ENCODE measurements around the gene RBM19.

The RBM19 gene

DNA sequence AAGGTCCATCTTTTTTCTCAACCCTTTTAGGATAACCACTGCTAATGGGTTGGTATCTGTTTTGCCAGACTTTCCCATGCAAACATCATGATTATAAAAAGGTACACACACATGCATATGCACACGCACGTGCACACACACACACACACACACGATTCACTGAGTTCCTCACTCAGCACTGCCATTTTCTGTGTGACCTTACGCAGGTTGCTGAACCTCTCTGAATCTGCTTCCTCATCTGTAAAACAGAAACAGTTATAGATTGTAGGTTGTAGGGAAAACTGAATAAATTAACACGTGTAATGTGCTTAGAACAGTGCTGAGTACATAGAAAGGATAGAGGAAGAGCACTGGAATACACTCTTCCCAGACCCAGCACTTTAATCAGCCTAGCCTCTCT lies 182.3 kb downstream of the RBM19 start:
- H3K4me1 ChIP-seq (ENCODE audit: control insufficient read depth in 2 of 2, insufficient read depth in 2 of 2, low read length in 2 of 2): no peaks in the 10 kb centered on the region
- H3K27me3 ChIP-seq (ENCODE audit: control insufficient read depth in 2 of 2, insufficient read depth in 2 of 2, low read length in 2 of 2): peaks cover 1 to 7% of the 10 kb centered on the region in 2 donors
- H3K27ac ChIP-seq (ENCODE audit: low read depth in 2 of 2, low read length in 2 of 2): no peak overlapping the region
- no peak overlapping the region for H3K9ac ChIP-seq (ENCODE audit: low read depth in 1 of 2, low read length in 2 of 2)
- no peaks in the 10 kb centered on the region for H3K36me3 ChIP-seq (ENCODE audit: control insufficient read depth in 2 of 2, insufficient read depth in 2 of 2, low read length in 2 of 2)
- no peaks in the 10 kb centered on the region for H3K9me3 ChIP-seq (ENCODE audit: control insufficient read depth in 2 of 2, low read length in 2 of 2)
- H3K4me3 ChIP-seq (ENCODE audit: low read length in 2 of 2): no peak overlapping the region

DNA sequence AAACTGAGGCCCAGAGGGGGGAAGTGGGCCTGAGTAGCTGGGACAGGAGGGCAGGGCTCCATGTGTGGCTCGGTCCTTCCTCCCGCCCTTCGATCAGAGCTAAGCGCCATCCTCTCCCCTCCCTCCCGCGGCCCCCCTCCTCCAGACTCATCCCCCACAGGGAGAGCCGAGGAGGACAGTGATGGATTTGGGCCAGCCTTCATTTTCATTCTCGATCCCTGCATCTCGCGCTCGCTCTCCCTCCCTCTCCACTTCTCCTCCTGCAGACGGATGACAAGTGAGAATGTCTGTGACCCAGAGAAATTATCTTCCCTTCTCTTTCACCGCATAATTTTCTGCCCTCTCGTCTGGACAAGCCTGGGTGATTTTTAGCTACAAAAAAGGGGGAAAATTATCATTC lies 183.3 kb downstream of the RBM19 start:
- H3K4me3 ChIP-seq (ENCODE audit: low read length in 2 of 2): no peak overlapping the region
- no peak overlapping the region for H3K9ac ChIP-seq (ENCODE audit: low read depth in 1 of 2, low read length in 2 of 2)
- H3K4me1 ChIP-seq (ENCODE audit: control insufficient read depth in 2 of 2, insufficient read depth in 2 of 2, low read length in 2 of 2): no peaks in the 10 kb centered on the region
- H3K27ac ChIP-seq (ENCODE audit: low read depth in 2 of 2, low read length in 2 of 2): no peak overlapping the region
- peaks cover 4 to 7% of the 10 kb centered on the region in 2 donors for H3K27me3 ChIP-seq (ENCODE audit: control insufficient read depth in 2 of 2, insufficient read depth in 2 of 2, low read length in 2 of 2)
- H3K36me3 ChIP-seq (ENCODE audit: control insufficient read depth in 2 of 2, insufficient read depth in 2 of 2, low read length in 2 of 2): no peaks in the 10 kb centered on the region
- no peaks in the 10 kb centered on the region for H3K9me3 ChIP-seq (ENCODE audit: control insufficient read depth in 2 of 2, low read length in 2 of 2)

DNA sequence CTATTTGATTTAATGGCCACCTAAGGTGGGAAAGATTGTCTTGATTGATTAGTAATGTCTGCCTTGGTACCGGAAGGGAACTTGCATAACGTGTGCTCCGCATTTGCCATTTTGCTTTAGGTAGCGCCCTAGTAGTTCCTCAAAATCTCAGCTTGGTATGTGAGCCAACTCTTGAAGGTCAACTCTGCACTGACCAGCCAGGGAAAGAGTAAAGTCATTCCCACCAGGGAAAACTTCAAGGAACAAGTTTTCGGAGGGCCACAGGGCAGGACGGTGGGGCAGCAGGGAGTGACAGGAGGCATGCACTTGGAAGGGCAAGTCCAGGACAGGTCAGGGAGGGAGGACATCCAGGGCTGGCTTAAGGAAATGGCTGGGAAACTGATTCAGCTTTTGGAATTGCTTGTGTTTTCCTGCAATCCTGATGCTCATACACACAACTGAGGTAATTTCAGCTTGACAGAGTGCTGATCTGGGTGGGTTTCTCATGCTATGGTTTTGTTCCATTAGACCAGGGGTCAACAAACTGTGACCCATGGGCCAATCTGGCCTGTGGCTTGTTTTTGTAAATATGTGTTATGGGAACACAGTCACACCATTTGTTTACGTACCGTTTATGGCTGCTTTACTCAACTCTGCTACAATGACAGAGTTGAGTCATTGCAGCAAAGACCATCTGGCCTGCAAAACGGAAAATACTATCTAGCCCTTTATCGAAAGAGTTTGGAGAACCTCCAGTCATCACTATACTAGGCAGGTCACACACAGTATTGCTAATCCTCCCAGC lies 184.5 kb downstream of the RBM19 start:
- Histone ChIP-seq H3K4me3 (ENCODE audit: low read length in 2 of 2) (no peak overlapping the region), H3K27me3 (ENCODE audit: control insufficient read depth in 2 of 2, insufficient read depth in 2 of 2, low read length in 2 of 2) (peaks cover 3 to 7% of the 10 kb centered on the region in 2 donors), H3K4me1 (ENCODE audit: control insufficient read depth in 2 of 2, insufficient read depth in 2 of 2, low read length in 2 of 2) (no peaks in the 10 kb centered on the region), H3K9me3 (ENCODE audit: control insufficient read depth in 2 of 2, low read length in 2 of 2) (no peaks in the 10 kb centered on the region), H3K9ac (ENCODE audit: low read depth in 1 of 2, low read length in 2 of 2) (no peak overlapping the region), H3K27ac (ENCODE audit: low read depth in 2 of 2, low read length in 2 of 2) (no peak overlapping the region), H3K36me3 (ENCODE audit: control insufficient read depth in 2 of 2, insufficient read depth in 2 of 2, low read length in 2 of 2) (no peaks in the 10 kb centered on the region)

DNA sequence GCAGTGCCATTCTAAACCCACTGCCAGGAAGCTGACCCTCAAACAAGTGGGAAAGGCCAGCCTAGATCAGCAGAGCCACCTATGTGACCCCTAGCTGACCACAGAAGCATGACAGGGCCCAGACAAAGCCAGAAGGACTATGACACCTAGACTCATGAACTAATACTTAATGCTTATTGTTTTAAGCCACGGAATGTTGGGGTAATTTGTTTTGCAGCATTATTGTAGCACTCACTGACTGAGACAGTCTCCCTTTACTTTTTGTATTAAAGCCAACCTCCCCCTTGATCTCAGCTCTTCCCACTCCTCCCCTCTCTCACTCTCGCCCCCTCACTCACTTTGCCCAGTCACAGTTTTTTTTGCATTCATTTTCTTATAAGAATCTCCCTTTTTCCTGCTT lies 186.4 kb downstream of the RBM19 start:
- no peaks in the 10 kb centered on the region for H3K9me3 ChIP-seq (ENCODE audit: control insufficient read depth in 2 of 2, low read length in 2 of 2)
- no peak overlapping the region for H3K9ac ChIP-seq (ENCODE audit: low read depth in 1 of 2, low read length in 2 of 2)
- H3K27ac ChIP-seq (ENCODE audit: low read depth in 2 of 2, low read length in 2 of 2): no peak overlapping the region
- no peaks in the 10 kb centered on the region for H3K36me3 ChIP-seq (ENCODE audit: control insufficient read depth in 2 of 2, insufficient read depth in 2 of 2, low read length in 2 of 2)
- H3K4me3 ChIP-seq (ENCODE audit: low read length in 2 of 2): no peak overlapping the region
- peaks cover 0 to 8% of the 10 kb centered on the region in 2 donors for H3K27me3 ChIP-seq (ENCODE audit: control insufficient read depth in 2 of 2, insufficient read depth in 2 of 2, low read length in 2 of 2)
- no peaks in the 10 kb centered on the region for H3K4me1 ChIP-seq (ENCODE audit: control insufficient read depth in 2 of 2, insufficient read depth in 2 of 2, low read length in 2 of 2)

DNA sequence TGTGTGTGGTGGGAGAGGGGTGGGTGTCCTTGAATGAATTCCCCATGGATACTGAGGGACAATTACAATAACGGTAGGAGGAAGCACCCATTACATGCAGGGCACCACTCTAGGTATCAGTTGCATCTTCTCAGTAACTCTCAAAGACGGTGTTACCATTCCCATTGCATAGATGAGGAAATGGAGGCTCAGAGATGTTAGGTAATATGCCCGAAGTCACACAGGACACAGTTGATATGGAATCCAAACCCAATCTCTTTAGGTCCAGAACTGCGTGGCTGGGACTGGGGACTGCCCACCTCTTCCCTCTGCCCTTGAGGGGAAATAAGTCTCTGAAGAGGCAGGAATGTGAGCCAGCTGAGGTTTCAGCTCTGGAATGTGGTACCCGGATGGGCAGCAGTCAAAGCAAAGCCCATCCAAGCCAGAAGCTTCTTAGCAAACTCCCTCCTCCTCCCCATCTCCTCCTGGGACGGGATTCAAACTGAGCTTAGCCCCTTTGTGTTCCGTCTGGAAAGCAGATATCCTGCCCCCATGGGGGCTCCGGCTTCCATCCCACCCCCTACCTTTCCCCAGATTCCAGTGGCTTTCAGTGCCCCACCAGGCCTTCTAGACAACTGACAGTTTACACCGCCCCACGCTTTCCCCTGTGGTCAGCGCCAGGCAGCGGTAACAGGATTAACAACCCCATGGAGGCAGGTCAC lies 187.5 kb downstream of the RBM19 start:
- no peaks in the 10 kb centered on the region for H3K36me3 ChIP-seq (ENCODE audit: control insufficient read depth in 2 of 2, insufficient read depth in 2 of 2, low read length in 2 of 2)
- H3K27me3 ChIP-seq (ENCODE audit: control insufficient read depth in 2 of 2, insufficient read depth in 2 of 2, low read length in 2 of 2): peaks cover 0 to 8% of the 10 kb centered on the region in 2 donors
- H3K27ac ChIP-seq (ENCODE audit: low read depth in 2 of 2, low read length in 2 of 2): no peak overlapping the region
- H3K9me3 ChIP-seq (ENCODE audit: control insufficient read depth in 2 of 2, low read length in 2 of 2): no peaks in the 10 kb centered on the region
- H3K4me1 ChIP-seq (ENCODE audit: control insufficient read depth in 2 of 2, insufficient read depth in 2 of 2, low read length in 2 of 2): no peaks in the 10 kb centered on the region
- H3K9ac ChIP-seq (ENCODE audit: low read depth in 1 of 2, low read length in 2 of 2): no peak overlapping the region
- H3K4me3 ChIP-seq (ENCODE audit: low read length in 2 of 2): no peak overlapping the region

DNA sequence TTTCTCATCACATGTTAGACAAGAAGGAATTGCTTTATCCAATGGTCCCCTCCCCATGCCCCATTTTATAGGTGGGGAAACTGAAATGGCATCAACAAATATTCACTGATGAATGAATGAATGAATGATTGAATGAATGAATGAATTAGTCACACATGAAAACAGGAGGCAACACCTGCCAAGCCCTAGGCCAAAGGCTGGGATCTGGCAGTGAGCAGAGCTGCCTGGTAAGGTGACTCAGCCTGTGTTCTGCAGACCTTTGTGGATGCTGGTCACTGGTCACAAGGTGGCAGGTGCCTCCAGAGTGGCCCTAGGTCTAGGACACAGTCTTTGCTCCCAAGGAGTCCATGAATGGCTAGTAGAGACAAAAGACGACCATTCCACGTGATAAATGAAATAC lies 188.4 kb downstream of the RBM19 start:
- Histone ChIP-seq H3K4me3 (ENCODE audit: low read length in 2 of 2) (no peak overlapping the region), H3K27ac (ENCODE audit: low read depth in 2 of 2, low read length in 2 of 2) (no peak overlapping the region), H3K9ac (ENCODE audit: low read depth in 1 of 2, low read length in 2 of 2) (no peak overlapping the region), H3K9me3 (ENCODE audit: control insufficient read depth in 2 of 2, low read length in 2 of 2) (no peaks in the 10 kb centered on the region), H3K27me3 (ENCODE audit: control insufficient read depth in 2 of 2, insufficient read depth in 2 of 2, low read length in 2 of 2) (peaks cover 0 to 8% of the 10 kb centered on the region in 2 donors), H3K36me3 (ENCODE audit: control insufficient read depth in 2 of 2, insufficient read depth in 2 of 2, low read length in 2 of 2) (no peaks in the 10 kb centered on the region), H3K4me1 (ENCODE audit: control insufficient read depth in 2 of 2, insufficient read depth in 2 of 2, low read length in 2 of 2) (no peaks in the 10 kb centered on the region)

DNA sequence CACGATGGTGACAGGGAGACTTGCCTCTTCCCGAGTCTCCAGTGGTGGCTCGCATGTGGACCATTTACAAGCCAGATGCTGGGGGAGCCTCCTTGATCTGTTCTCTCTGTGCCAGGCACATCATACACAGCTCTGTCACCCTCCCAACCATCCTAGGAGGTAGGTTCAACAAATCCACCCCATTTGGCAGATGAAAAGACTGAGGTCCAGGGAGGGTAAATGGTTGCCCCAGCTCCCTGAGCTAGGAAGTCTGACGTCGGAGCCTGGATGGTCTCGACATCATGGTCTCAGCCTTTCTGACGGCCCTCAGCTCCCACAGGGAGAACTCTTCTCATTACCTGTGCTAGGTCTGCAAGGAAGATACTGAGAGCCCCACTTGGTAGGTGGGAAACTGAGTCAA lies 189.6 kb downstream of the RBM19 start:
- Histone ChIP-seq H3K27me3 (ENCODE audit: control insufficient read depth in 2 of 2, insufficient read depth in 2 of 2, low read length in 2 of 2) (peaks cover 0 to 8% of the 10 kb centered on the region in 2 donors), H3K27ac (ENCODE audit: low read depth in 2 of 2, low read length in 2 of 2) (no peak overlapping the region), H3K36me3 (ENCODE audit: control insufficient read depth in 2 of 2, insufficient read depth in 2 of 2, low read length in 2 of 2) (no peaks in the 10 kb centered on the region), H3K9ac (ENCODE audit: low read depth in 1 of 2, low read length in 2 of 2) (no peak overlapping the region), H3K4me3 (ENCODE audit: low read length in 2 of 2) (no peak overlapping the region), H3K4me1 (ENCODE audit: control insufficient read depth in 2 of 2, insufficient read depth in 2 of 2, low read length in 2 of 2) (no peaks in the 10 kb centered on the region), H3K9me3 (ENCODE audit: control insufficient read depth in 2 of 2, low read length in 2 of 2) (no peaks in the 10 kb centered on the region)

DNA sequence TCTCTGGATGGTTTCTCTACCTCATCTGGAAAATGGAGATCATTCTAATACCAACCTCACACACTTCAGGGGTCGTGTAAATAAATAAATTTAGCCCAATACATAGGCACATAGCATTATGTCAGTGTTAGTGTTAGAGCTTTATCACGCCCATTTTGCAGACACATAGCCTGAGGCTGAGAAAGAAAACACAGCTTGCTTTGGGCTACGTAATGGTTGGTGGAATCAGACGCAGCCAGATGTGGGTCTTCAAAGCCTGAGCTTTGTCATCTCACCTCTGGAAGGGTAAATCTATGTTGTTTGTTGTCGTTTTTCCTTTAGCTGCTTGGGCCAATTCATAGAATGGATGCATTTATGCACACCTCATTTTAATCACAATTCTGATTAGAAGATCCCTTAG lies 191.6 kb downstream of the RBM19 start:
- no peaks in the 10 kb centered on the region for H3K4me1 ChIP-seq (ENCODE audit: control insufficient read depth in 2 of 2, insufficient read depth in 2 of 2, low read length in 2 of 2)
- no peak overlapping the region for H3K27ac ChIP-seq (ENCODE audit: low read depth in 2 of 2, low read length in 2 of 2)
- no peak overlapping the region for H3K9ac ChIP-seq (ENCODE audit: low read depth in 1 of 2, low read length in 2 of 2)
- no peaks in the 10 kb centered on the region for H3K9me3 ChIP-seq (ENCODE audit: control insufficient read depth in 2 of 2, low read length in 2 of 2)
- peaks cover 0 to 8% of the 10 kb centered on the region in 2 donors for H3K27me3 ChIP-seq (ENCODE audit: control insufficient read depth in 2 of 2, insufficient read depth in 2 of 2, low read length in 2 of 2)
- no peaks in the 10 kb centered on the region for H3K36me3 ChIP-seq (ENCODE audit: control insufficient read depth in 2 of 2, insufficient read depth in 2 of 2, low read length in 2 of 2)
- no peak overlapping the region for H3K4me3 ChIP-seq (ENCODE audit: low read length in 2 of 2)

DNA sequence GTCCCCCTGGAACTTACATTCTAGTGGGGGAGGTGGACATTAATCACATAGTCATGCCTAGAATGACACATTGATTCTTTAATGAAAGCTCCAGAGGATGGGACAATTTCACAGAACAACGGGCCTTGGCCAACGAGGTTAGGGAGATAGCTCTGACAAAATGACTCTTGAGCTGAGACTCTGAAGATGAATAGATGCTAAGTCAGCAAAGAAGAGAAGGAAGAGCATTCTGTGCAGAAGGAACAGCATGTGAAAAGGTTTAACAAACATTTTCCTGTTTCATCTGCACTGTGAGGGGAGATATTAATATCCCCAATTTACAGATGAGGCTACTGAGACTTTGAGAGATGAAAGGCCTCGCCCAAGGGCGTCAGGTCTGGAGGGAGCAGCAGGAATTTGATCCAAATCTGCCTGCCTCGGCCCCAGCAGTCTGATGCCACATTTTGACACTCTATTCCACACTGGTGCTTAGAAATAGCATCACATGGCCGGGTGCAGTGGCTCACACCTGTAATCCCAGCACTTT lies 193.6 kb downstream of the RBM19 start:
- Histone ChIP-seq H3K4me1 (ENCODE audit: control insufficient read depth in 2 of 2, insufficient read depth in 2 of 2, low read length in 2 of 2) (no peaks in the 10 kb centered on the region), H3K9ac (ENCODE audit: low read depth in 1 of 2, low read length in 2 of 2) (no peak overlapping the region), H3K9me3 (ENCODE audit: control insufficient read depth in 2 of 2, low read length in 2 of 2) (no peaks in the 10 kb centered on the region), H3K4me3 (ENCODE audit: low read length in 2 of 2) (no peak overlapping the region), H3K27ac (ENCODE audit: low read depth in 2 of 2, low read length in 2 of 2) (no peak overlapping the region), H3K36me3 (ENCODE audit: control insufficient read depth in 2 of 2, insufficient read depth in 2 of 2, low read length in 2 of 2) (no peaks in the 10 kb centered on the region), H3K27me3 (ENCODE audit: control insufficient read depth in 2 of 2, insufficient read depth in 2 of 2, low read length in 2 of 2) (peaks cover 0 to 4% of the 10 kb centered on the region in 2 donors)

DNA sequence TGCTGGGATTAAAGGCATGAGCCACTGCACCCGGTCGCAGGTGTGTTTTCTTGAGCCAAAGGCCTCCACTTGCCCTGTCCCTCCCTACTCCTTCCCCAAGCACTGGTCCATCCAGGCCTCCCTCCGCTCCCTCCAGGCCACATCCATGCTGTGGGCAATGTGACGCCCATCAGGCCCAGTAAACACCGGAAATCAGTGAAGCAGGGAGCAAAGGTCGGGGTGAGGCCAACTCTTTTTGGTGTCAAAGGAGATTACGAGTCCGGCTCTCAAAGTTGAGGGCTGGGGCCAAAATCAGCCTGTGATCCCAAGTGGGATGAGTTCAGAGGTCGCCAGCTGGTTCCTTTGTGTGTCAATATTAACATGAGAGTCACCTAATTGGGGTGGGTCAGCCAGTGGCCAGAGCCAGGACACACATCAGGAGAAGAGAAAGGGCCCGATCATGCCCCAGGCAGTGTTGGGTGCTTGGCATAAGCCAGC lies 195.7 kb downstream of the RBM19 start:
- Histone ChIP-seq H3K27me3 (ENCODE audit: control insufficient read depth in 2 of 2, insufficient read depth in 2 of 2, low read length in 2 of 2) (peaks cover 4 to 17% of the 10 kb centered on the region in 2 donors), H3K4me3 (ENCODE audit: low read length in 2 of 2) (no peak overlapping the region), H3K27ac (ENCODE audit: low read depth in 2 of 2, low read length in 2 of 2) (no peak overlapping the region), H3K9me3 (ENCODE audit: control insufficient read depth in 2 of 2, low read length in 2 of 2) (no peaks in the 10 kb centered on the region), H3K9ac (ENCODE audit: low read depth in 1 of 2, low read length in 2 of 2) (no peak overlapping the region), H3K4me1 (ENCODE audit: control insufficient read depth in 2 of 2, insufficient read depth in 2 of 2, low read length in 2 of 2) (no peaks in the 10 kb centered on the region), H3K36me3 (ENCODE audit: control insufficient read depth in 2 of 2, insufficient read depth in 2 of 2, low read length in 2 of 2) (no peaks in the 10 kb centered on the region)
